B cell (primary cell): Measurements from ENCODE around the gene SASH1.

Experiments
- EZH2 ChIP-seq: IDR thresholded peaks from 2 replicates; pipeline ENCODE4 v1.6.1; 2012; ENCODE audit warnings: borderline replicate concordance, low read depth, mild to moderate bottlenecking, moderate library complexity, low read length; ENCODE audit not compliant: insufficient read depth, poor library complexity, severe bottlenecking
- TF ChIP-seq, protein P1 (sequence below): fragments of 200-600 bp; IDR thresholded peaks from one replicate; pipeline ENCODE4 v1.8.0; 2022; ENCODE audit warnings: antibody characterized with exemption, mild to moderate bottlenecking

GRCh38 chr6:148591656-148592055, 249.0 kb downstream of the SASH1 start:
- TF ChIP-seq, protein P1, sequence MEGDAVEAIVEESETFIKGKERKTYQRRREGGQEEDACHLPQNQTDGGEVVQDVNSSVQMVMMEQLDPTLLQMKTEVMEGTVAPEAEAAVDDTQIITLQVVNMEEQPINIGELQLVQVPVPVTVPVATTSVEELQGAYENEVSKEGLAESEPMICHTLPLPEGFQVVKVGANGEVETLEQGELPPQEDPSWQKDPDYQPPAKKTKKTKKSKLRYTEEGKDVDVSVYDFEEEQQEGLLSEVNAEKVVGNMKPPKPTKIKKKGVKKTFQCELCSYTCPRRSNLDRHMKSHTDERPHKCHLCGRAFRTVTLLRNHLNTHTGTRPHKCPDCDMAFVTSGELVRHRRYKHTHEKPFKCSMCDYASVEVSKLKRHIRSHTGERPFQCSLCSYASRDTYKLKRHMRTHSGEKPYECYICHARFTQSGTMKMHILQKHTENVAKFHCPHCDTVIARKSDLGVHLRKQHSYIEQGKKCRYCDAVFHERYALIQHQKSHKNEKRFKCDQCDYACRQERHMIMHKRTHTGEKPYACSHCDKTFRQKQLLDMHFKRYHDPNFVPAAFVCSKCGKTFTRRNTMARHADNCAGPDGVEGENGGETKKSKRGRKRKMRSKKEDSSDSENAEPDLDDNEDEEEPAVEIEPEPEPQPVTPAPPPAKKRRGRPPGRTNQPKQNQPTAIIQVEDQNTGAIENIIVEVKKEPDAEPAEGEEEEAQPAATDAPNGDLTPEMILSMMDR: no peak
- TF ChIP-seq EZH2: no peak
